PC-9 (cell line): ENCODE measurements around the gene CBL. TPM values are rescaled to one million over a fixed set of nuclear protein-coding genes. Genes with fewer than 3 reads are reported as not detected.

Experiments
- BruUV-seq: library from RNA; stranded (reverse); fragments of 400-500 nt; replicated peaks from 2 replicates; lab custom pipeline; 2021; lab: Mats Ljungman, UMichigan
- CTCF ChIA-PET: fragments of 300-600 bp; sonication (Branson Sonifier 250); formaldehyde crosslinking; loops from one replicate; lab custom pipeline; 2022; ENCODE audit warnings: antibody characterized with exemption; lab: Charles Lee
- POLR2A ChIA-PET: fragments of 300-600 bp; sonication (Branson Sonifier 250); formaldehyde crosslinking; loops from one replicate; lab custom pipeline; 2022; ENCODE audit warnings: antibody characterized with exemption; ENCODE audit not compliant: unreplicated experiment; lab: Charles Lee
- DNase-seq, 2 experiments: peaks; one replicate each; pipeline versions ENCODE4 v3.0.0 to v3.0.0-alpha.2; 2015 to 2022; ENCODE audit warnings: mixed read lengths in 1 of 2
- H2AFZ ChIP-seq: fragments of 200-600 bp; sonication (generic); 2 replicates; pipeline ENCODE4 v1.8.1; 2017; ENCODE audit warnings: antibody characterized with exemption
- H3F3A ChIP-seq: fragments of 200-600 bp; sonication (generic); 2 replicates; pipeline ENCODE4 v1.8.1; 2017; ENCODE audit warnings: antibody characterized with exemption, mild to moderate bottlenecking, low read depth; ENCODE audit not compliant: insufficient read depth
- H3K27ac ChIP-seq: fragments of 200-600 bp; sonication (generic); 2 replicates; pipeline ENCODE4 v1.6.1; 2016; ENCODE audit warnings: mixed run types
- H3K27me3 ChIP-seq: fragments of 200-600 bp; sonication (generic); 2 replicates; pipeline ENCODE4 v1.6.1; 2016; ENCODE audit warnings: low read depth, mixed run types; ENCODE audit not compliant: insufficient read depth
- H3K36me3 ChIP-seq: fragments of 200-600 bp; sonication (generic); 2 replicates; pipeline ENCODE4 v1.6.1; 2016; ENCODE audit warnings: low read depth, mixed run types
- H3K4me1 ChIP-seq: fragments of 200-600 bp; sonication (generic); replicated peaks from 2 replicates; pipeline ENCODE4 v1.6.1; 2016; ENCODE audit warnings: mixed run types; ENCODE audit not compliant: insufficient read depth
- H3K4me2 ChIP-seq: fragments of 200-600 bp; sonication (generic); 2 replicates; pipeline ENCODE4 v1.6.1; 2017; ENCODE audit warnings: mixed run types
- H3K4me3 ChIP-seq: fragments of 200-600 bp; sonication (generic); 2 replicates; pipeline ENCODE4 v1.6.1; 2016; ENCODE audit warnings: mixed run types
- H3K79me2 ChIP-seq: fragments of 200-600 bp; sonication (generic); 2 replicates; pipeline ENCODE4 v1.6.1; 2017; ENCODE audit warnings: low read depth, mixed run types
- H3K9me2 ChIP-seq: fragments of 200-600 bp; sonication (generic); 2 replicates; pipeline ENCODE4 v1.8.1; 2017; ENCODE audit warnings: mild to moderate bottlenecking; ENCODE audit not compliant: insufficient read depth
- H3K9me3 ChIP-seq: fragments of 200-600 bp; sonication (generic); 2 replicates; pipeline ENCODE4 v1.8.1; 2016; ENCODE audit warnings: low read depth; ENCODE audit not compliant: insufficient read depth
- H4K20me1 ChIP-seq: fragments of 200-600 bp; sonication (generic); 2 replicates; pipeline ENCODE4 v1.8.1; 2017; ENCODE audit not compliant: insufficient read depth
- EZH2 ChIP-seq: fragments of 200-600 bp; sonication (generic); IDR thresholded peaks from 2 replicates; pipeline ENCODE4 v1.8.0; 2017; ENCODE audit warnings: antibody characterized with exemption, low read depth
- intact Hi-C: fragments of 100-400 bp; cut with micrococcal nuclease; formaldehyde crosslinking; loops from one replicate; pipeline ENCODE4 v1.10.0; 2022; ENCODE audit not compliant: unreplicated experiment
- total RNA-seq: library from RNA; stranded (reverse); gene quantifications from 2 replicates; pipeline ENCODE4 v1.2.3, GENCODE V29; 2021
- TF ChIP-seq, protein P1 (sequence below): fragments of 200-600 bp; sonication (generic); conservative IDR thresholded peaks from 2 replicates; pipeline ENCODE4 v1.6.1; 2017; ENCODE audit warnings: mixed run types, antibody characterized with exemption, mild to moderate bottlenecking, moderate library complexity

The CBL gene
- total RNA-seq, 1 experiment from 2014 or later, result 32.9 TPM

DNA sequence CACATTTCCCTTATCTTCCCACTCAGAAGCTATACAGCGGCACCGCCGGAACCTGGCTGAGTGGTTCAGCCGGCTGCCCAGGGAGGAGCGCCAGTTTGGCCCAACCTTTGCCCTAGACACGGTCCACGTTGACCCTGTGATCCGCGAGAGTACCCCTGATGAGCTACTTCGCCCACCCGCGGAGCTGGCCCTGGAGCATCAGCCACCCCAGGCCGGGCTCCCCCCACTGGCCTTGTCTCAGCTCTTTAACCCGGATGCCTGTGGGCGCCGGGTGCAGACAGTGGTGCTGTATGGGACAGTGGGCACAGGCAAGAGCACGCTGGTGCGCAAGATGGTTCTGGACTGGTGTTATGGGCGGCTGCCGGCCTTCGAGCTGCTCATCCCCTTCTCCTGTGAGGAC is 32.7 kb upstream of the CBL start:
- CTCF ChIA-PET, result no interaction called here
- no TSS peak for BruUV-seq
- H4K20me1 ChIP-seq, result no peaks in the 10 kb centered on the region
- intact Hi-C loops, result no loop called here
- H2AFZ ChIP-seq, result no peak overlapping the region
- peaks cover 30% of the 10 kb centered on the region for H3F3A ChIP-seq
- no peak overlapping the region for H3K4me2 ChIP-seq
- H3K9me2 ChIP-seq, result no peaks in the 10 kb centered on the region
- H3K27me3 ChIP-seq, result no peaks in the 10 kb centered on the region
- H3K4me1 ChIP-seq, result peaks cover 26% of the 10 kb centered on the region
- DNase-seq, result no peak
- POLR2A ChIA-PET, result interaction anchor here (0.6 to 0.7 kb wide), 2 partner anchors 71 to 151 kb away, joined by 5 to 7 read pairs; no protein-coding TSS in a partner anchor
- H3K36me3 ChIP-seq, result no peaks in the 10 kb centered on the region
- no peaks in the 10 kb centered on the region for H3K79me2 ChIP-seq
- H3K9me3 ChIP-seq, result no peaks in the 10 kb centered on the region
- H3K27ac ChIP-seq, result no peak overlapping the region
- TF ChIP-seq EZH2, result no peak
- TF ChIP-seq, protein P1, sequence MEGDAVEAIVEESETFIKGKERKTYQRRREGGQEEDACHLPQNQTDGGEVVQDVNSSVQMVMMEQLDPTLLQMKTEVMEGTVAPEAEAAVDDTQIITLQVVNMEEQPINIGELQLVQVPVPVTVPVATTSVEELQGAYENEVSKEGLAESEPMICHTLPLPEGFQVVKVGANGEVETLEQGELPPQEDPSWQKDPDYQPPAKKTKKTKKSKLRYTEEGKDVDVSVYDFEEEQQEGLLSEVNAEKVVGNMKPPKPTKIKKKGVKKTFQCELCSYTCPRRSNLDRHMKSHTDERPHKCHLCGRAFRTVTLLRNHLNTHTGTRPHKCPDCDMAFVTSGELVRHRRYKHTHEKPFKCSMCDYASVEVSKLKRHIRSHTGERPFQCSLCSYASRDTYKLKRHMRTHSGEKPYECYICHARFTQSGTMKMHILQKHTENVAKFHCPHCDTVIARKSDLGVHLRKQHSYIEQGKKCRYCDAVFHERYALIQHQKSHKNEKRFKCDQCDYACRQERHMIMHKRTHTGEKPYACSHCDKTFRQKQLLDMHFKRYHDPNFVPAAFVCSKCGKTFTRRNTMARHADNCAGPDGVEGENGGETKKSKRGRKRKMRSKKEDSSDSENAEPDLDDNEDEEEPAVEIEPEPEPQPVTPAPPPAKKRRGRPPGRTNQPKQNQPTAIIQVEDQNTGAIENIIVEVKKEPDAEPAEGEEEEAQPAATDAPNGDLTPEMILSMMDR, result no peak
- H3K4me3 ChIP-seq, result no peak overlapping the region

DNA sequence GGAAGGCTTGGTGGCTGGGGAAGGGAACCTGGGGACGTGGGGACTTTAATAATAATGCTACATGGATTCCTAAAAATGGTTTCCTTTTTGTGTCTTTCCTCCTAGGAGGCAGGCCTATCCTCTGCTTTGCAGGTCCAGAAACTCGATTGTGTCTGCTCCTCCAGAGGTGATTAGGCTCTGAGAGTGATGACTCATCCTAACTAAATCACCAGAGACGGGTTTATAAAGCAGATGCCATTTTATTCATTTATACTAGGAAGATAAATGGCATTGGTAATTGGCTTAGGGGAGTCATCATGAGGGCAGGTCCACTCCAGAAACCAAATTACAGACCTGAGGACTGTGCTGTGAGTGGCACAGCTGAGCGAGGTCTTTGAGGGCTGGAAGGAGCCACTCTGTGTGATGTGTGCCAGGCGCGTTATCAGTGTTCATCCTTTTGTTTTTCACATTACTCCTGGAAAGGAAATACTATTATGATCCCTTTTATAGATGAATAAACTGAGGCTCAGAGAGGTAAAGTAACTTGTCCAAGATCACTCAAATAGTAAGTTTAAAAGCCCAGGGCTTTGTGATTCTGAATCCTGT is 30.6 kb upstream of the CBL start:
- Histone ChIP-seq H3K4me3 (no peak overlapping the region), H3K9me3 (no peaks in the 10 kb centered on the region), H3K27ac (peak overlapping the region; percentile 33), H3K79me2 (no peaks in the 10 kb centered on the region), H3K27me3 (no peaks in the 10 kb centered on the region), H3K4me2 (peak overlapping the region; percentile 29; the same call in 1 of the 2 replicates), H2AFZ (no peak overlapping the region), H4K20me1 (no peaks in the 10 kb centered on the region), H3K9me2 (no peaks in the 10 kb centered on the region), H3F3A (peaks cover 13% of the 10 kb centered on the region), H3K36me3 (no peaks in the 10 kb centered on the region), H3K4me1 (peaks cover 15% of the 10 kb centered on the region)
- TF ChIP-seq EZH2, result no peak
- TF ChIP-seq, protein P1, result no peak
- no TSS peak for BruUV-seq
- CTCF ChIA-PET, result interaction anchor here (0.5 to 0.7 kb wide), 2 partner anchors 18 to 31 kb away, joined by 3 to 4 read pairs; partner anchors contain the start of gene CBL
- POLR2A ChIA-PET, result no interaction called here
- DNase-seq, result no peak
- intact Hi-C loops, result no loop called here

DNA sequence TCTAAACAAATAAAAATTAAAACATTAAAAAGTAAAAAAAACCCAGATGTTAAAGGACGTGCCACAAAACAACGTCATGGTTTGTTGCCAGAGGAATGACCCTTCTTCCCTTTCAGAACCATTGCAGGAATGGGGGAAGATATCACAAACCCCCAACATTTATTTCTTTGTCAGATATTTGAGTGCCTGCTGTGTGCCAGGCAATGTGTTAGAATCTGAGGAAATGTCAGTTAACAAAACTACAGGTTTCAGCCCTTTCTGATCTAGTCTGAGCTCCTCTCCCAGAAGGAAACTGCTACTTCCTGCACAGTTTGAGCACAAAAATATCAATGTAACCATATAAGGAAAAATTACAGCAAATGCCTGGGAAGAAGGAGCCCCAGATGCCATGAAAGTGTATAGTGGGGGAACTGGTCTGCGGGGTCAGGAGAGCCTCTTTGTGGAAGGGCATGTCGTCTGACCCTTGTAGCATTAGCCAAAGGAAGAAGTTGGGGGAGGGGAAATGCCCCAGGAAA is 27.9 kb upstream of the CBL start:
- H3K4me2 ChIP-seq, result no peak overlapping the region
- no peak overlapping the region for H2AFZ ChIP-seq
- no peaks in the 10 kb centered on the region for H3K9me3 ChIP-seq
- no TSS peak for BruUV-seq
- peaks cover 9% of the 10 kb centered on the region for H3K4me1 ChIP-seq
- no peak for TF ChIP-seq EZH2
- TF ChIP-seq, protein P1, result no peak
- no peak for DNase-seq
- ChIA-PET POLR2A (no interaction called here), CTCF (no interaction called here)
- intact Hi-C loops, result no loop called here
- no peaks in the 10 kb centered on the region for H4K20me1 ChIP-seq
- peaks cover 11% of the 10 kb centered on the region for H3F3A ChIP-seq
- H3K9me2 ChIP-seq, result no peaks in the 10 kb centered on the region
- no peaks in the 10 kb centered on the region for H3K79me2 ChIP-seq
- H3K36me3 ChIP-seq, result no peaks in the 10 kb centered on the region
- H3K27ac ChIP-seq, result no peak overlapping the region
- H3K27me3 ChIP-seq, result no peaks in the 10 kb centered on the region
- no peak overlapping the region for H3K4me3 ChIP-seq
